Psoas muscle (tissue), 8 donors: Measurements from ENCODE around the gene RBM47. TPM values are rescaled to one million over a fixed set of nuclear protein-coding genes. Genes with fewer than 3 reads are reported as not detected.

Source experiments
- ATAC-seq, 4 donors: fragments of 200-7000 bp; cut with Tn5 transposase; one replicate each; pipeline ENCODE4 v1.9.1; 2020; ENCODE audit warnings: moderate library complexity in 3 of 4, mild to moderate bottlenecking in 2 of 4
- DNase-seq, 2 donors: peaks; one replicate each; pipeline ENCODE4 v3.0.0-alpha.2; 2020
- H3K27ac ChIP-seq: fragments of 200-600 bp; one replicate; pipeline ENCODE4 v1.8.0; 2022
- H3K27me3 ChIP-seq, 3 donors: fragments of 200-600 bp in 1 of 3; one replicate each; pipeline versions ENCODE4 v1.6.1 to v1.8.0; 2013 to 2022; ENCODE audit warnings: low read length in 2 of 3, mild to moderate bottlenecking in 2 of 3, moderate library complexity in 1 of 3; ENCODE audit not compliant: insufficient read depth in 3 of 3
- H3K36me3 ChIP-seq, 2 donors: fragments of 200-600 bp in 1 of 2; one replicate each; pipeline versions ENCODE4 v1.6.1 to v1.8.0; 2013 to 2022; ENCODE audit warnings: low read depth in 1 of 2, mild to moderate bottlenecking in 1 of 2, moderate library complexity in 1 of 2; ENCODE audit not compliant: insufficient read depth in 1 of 2
- H3K4me1 ChIP-seq: fragments of 200-600 bp; one replicate; pipeline ENCODE4 v1.8.0; 2022
- H3K4me3 ChIP-seq: fragments of 200-600 bp; one replicate; pipeline ENCODE4 v1.8.0; 2022; ENCODE audit warnings: mild to moderate bottlenecking
- H3K9me3 ChIP-seq: fragments of 200-600 bp; one replicate; pipeline ENCODE4 v1.8.0; 2022
- WGBS, 3 donors: extraction: QIAGEN DNeasy Blood & Tissue Kit; methylation state at CpG; one replicate each; pipeline versions ENCODE4 v1.1.6 to v1.1.7; 2013; 5-methylcytosine and 5-hydroxymethylcytosine counted together
- intact Hi-C, 2 donors: fragments of 100-400 bp; cut with DNase I; formaldehyde crosslinking; loops; one replicate each; pipeline versions ENCODE4 v1.11.0 to v1.14.2; 2022
- polyA plus RNA-seq, 3 donors: library from polyadenylated mRNA; stranded (reverse); fragments of 200-250 nt; gene quantifications; one replicate each; pipeline ENCODE4 v1.2.3, GENCODE V29; 2013
- total RNA-seq, 4 donors: library from RNA; stranded (reverse); fragmentation: NEBNext Ultra II Directional in 2 of 4; extraction: Animal tissue kit (Norgen Biotek cat#: 25700) in 2 of 4; gene quantifications; one replicate each; pipeline versions ENCODE4 v1.2.1 to v1.2.4, GENCODE V29; 2021 to 2023
- TF ChIP-seq, protein P1 (sequence below): fragments of 200-600 bp; IDR thresholded peaks from one replicate; pipeline ENCODE4 v1.8.0; 2022; ENCODE audit warnings: antibody characterized with exemption
- donor health status: healthy with polysubstance abuse.
- donor health status: DM: no; HTN: no; CAD: no; lungs with moderate emphysema.
- donor health status: Bipolar disorder and iron deficiency.
- donor health status: healthy.
- donor health status: DM: yes; HTN: yes; CAD: no.
- donor health status: DM: no; HTN: no; CAD: no.
- donor health status: DM: no; HTN: no; CAD: no.
- donor health status: DM: yes; HTN: yes; CAD: no.

RBM47 gene
- total and polyA plus RNA-seq, 7 donors, result 0.17 to 2.3 (median 1.2) TPM

DNA sequence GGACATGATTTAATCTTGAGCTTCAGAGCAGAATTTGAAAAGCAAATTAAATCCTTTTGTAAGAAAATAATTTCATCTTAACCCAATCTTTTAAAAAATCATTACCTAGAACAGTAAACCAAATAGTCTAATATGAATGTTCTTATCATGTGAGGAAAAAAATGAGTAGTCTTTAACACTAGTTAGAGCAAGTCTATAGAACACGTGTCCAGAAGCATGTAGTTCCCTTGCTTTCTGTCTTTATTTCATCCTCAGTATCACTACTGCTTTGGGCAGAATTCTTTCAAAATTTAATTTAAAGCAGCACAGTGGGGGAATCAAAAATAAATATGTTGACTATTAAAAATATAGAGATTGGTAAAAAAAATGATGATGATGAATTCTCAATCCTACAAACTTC is 2.1 kb downstream of the RBM47 start:
- DNase-seq (no peak), ATAC-seq (no peak)
- Histone ChIP-seq H3K36me3 (no peaks in the 10 kb centered on the region), H3K9me3 (no peaks in the 10 kb centered on the region), H3K4me1 (no peaks in the 10 kb centered on the region), H3K27me3 (peaks cover 3 to 40% (median 9%) of the 10 kb centered on the region in 3 donors), H3K4me3 (peak overlapping the region; percentile 38), H3K27ac (no peak overlapping the region)
- TF ChIP-seq, protein P1, sequence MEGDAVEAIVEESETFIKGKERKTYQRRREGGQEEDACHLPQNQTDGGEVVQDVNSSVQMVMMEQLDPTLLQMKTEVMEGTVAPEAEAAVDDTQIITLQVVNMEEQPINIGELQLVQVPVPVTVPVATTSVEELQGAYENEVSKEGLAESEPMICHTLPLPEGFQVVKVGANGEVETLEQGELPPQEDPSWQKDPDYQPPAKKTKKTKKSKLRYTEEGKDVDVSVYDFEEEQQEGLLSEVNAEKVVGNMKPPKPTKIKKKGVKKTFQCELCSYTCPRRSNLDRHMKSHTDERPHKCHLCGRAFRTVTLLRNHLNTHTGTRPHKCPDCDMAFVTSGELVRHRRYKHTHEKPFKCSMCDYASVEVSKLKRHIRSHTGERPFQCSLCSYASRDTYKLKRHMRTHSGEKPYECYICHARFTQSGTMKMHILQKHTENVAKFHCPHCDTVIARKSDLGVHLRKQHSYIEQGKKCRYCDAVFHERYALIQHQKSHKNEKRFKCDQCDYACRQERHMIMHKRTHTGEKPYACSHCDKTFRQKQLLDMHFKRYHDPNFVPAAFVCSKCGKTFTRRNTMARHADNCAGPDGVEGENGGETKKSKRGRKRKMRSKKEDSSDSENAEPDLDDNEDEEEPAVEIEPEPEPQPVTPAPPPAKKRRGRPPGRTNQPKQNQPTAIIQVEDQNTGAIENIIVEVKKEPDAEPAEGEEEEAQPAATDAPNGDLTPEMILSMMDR, result no peak
- intact Hi-C loops, result no loop called here
- 86 to 92% (median 91%) methylated on average over 1 of the region's 1 CpG for WGBS, 3 donors

DNA sequence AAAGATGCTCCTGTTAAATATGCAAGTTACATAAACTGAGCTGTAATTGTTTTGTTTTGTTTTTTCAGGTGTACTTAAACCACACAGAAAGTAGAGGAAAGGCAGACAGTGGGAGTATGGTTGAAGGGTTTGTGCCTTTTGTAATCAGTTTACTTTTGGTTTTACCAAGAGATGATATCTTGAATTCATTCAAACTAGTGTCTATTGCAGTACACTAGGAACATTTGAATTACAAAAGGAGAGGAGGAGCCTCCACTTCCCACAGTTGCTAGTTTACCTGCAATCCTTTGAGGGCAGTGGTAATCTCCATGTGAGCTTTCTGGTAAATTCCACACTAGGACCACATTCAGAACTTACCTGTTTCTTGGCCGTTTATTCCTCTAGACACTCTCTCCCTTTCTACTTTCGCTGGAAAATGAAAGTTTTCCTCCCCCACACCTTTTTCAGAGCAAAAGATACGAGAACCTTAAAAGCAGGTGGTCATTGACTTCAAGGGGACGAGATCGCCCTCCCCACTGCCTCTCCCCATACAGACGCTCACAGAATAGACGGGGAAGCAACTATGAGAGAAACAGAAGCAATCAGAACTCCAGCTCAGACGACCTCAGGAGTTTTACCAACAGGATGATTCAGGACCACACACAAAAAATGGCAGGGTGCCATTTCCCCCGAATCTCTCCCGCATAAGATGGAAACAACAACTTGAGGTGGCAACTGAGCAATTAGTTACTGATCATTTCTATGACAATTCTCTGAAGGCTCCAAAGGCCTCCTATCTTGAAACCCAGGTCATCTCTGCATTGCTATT is 3.3 kb downstream of the RBM47 start:
- H3K9me3 ChIP-seq, result no peaks in the 10 kb centered on the region
- TF ChIP-seq, protein P1, result no peak
- intact Hi-C loops, result no loop called here
- H3K4me3 ChIP-seq, result no peak overlapping the region
- H3K4me1 ChIP-seq, result no peaks in the 10 kb centered on the region
- no peak for DNase-seq
- peaks cover 3 to 44% (median 9%) of the 10 kb centered on the region in 3 donors for H3K27me3 ChIP-seq
- H3K27ac ChIP-seq, result no peak overlapping the region
- no peaks in the 10 kb centered on the region for H3K36me3 ChIP-seq
- no peak for ATAC-seq
- WGBS, 3 donors, result 32 to 41% (median 37%) methylated on average over 10 of the region's 10 CpGs

DNA sequence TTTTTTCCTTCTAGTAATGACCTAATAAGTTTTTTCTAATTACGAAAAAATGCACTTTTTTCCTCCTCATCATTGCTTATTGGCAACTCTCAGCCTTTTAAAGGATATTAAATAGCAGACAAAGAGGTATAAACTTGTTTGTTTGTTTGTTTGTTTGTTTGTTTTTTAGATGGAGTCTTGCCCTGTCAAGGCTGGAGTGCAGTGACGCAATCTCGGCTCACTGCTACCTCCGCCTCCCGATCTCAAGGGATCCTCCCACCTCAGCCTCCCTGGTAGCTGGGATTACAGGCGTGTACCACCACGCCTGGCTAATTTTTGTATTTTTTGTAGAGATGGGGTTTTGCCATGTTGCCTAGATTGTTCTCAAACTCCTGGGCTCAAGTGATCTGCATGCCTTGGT is 6.0 kb downstream of the RBM47 start:
- TF ChIP-seq, protein P1, result no peak
- DNase-seq, result no peak
- intact Hi-C loops, result no loop called here
- no peaks in the 10 kb centered on the region for H3K4me1 ChIP-seq
- WGBS, 3 donors, result 93 to 96% (median 94%) methylated on average over 7 of the region's 7 CpGs
- no peak for ATAC-seq
- H3K27ac ChIP-seq, result no peak overlapping the region
- H3K9me3 ChIP-seq, result no peaks in the 10 kb centered on the region
- no peaks in the 10 kb centered on the region for H3K36me3 ChIP-seq
- no peak overlapping the region for H3K4me3 ChIP-seq
- H3K27me3 ChIP-seq, result peaks cover 2 to 22% (median 6%) of the 10 kb centered on the region in 3 donors

DNA sequence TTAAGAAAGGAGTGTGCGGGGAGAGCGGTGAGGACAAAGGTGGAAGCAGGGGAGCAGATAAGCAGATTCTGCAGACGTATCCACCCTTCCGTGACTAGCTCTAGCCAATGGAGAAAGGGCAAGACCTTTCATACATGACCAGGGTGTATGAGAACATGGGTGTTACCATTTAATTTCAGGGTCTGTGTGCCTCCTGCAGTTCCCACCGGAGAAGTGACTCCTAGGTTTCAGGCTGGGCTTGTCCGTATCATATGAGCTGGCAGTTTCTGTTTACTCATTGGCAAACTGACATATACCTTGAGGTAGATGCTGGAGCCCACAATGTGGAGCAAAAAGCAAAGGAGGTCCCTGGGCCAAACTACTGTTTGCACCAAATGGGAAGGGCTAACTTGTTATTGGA is 6.8 kb downstream of the RBM47 start:
- 80 to 83% (median 81%) methylated on average over 6 of the region's 6 CpGs for WGBS, 3 donors
- Histone ChIP-seq H3K4me1 (no peaks in the 10 kb centered on the region), H3K36me3 (no peaks in the 10 kb centered on the region), H3K27me3 (peaks cover 2 to 16% (median 6%) of the 10 kb centered on the region in 3 donors), H3K9me3 (no peaks in the 10 kb centered on the region), H3K27ac (no peak overlapping the region), H3K4me3 (no peak overlapping the region)
- ATAC-seq (no peak), DNase-seq (no peak)
- TF ChIP-seq, protein P1, result no peak
- intact Hi-C loops, result no loop called here
